ENCODE measurements around the gene DENND6B.
"Not testable (repeated sequence)": the region's sequence is repeated elsewhere in the genome, so short reads cannot be mapped to it uniquely, and the experiment has no call there.

The DENND6B gene

GRCh38 chr22:50326956-50327710 lies at the start of gene DENND6B:
TSS of gene DENND6B (minus strand) at chr22:50327012. CDS start at chr22:50326988, 24 bp downstream.
- peak; percentile 76 for DNase-seq

GRCh38 chr22:50376085-50376651 lies 49.4 kb upstream of the DENND6B start:
- no peak for DNase-seq

- no peak for DNase-seq
Observed at GRCh38 chr22:50371101-50371648, 44.4 kb upstream of the DENND6B start.

- no peak for DNase-seq
Observed at GRCh38 chr22:50367778-50368500, 41.1 kb upstream of the DENND6B start.

GRCh38 chr22:50363803-50364194 lies 37.0 kb upstream of the DENND6B start:
- not testable (repeated sequence) for DNase-seq

- DNase-seq: no peak
Observed at GRCh38 chr22:50363166-50363802, 36.5 kb upstream of the DENND6B start.

GRCh38 chr22:50361688-50362087 lies 34.9 kb upstream of the DENND6B start:
- no peak for DNase-seq

- DNase-seq: no peak
Observed at GRCh38 chr22:50361222-50361621, 34.4 kb upstream of the DENND6B start.

GRCh38 chr22:50360578-50360977 lies 33.8 kb upstream of the DENND6B start:
- DNase-seq: no peak

GRCh38 chr22:50357756-50358155 lies 30.9 kb upstream of the DENND6B start:
- DNase-seq: no peak

- DNase-seq: no peak
Observed at GRCh38 chr22:50357222-50357621, 30.4 kb upstream of the DENND6B start.

GRCh38 chr22:50356186-50356585 lies 29.4 kb upstream of the DENND6B start:
- DNase-seq: no peak

GRCh38 chr22:50348058-50348457 lies 21.2 kb upstream of the DENND6B start:
- no peak for DNase-seq

GRCh38 chr22:50347157-50347556 lies 20.3 kb upstream of the DENND6B start:
- no peak for DNase-seq

GRCh38 chr22:50346470-50346869 lies 19.7 kb upstream of the DENND6B start:
- DNase-seq: no peak

GRCh38 chr22:50343541-50343935 lies 16.7 kb upstream of the DENND6B start:
- DNase-seq: no peak

- DNase-seq: peak; percentile 83
Observed at GRCh38 chr22:50342651-50343540, 16.1 kb upstream of the DENND6B start, which contains the start of gene PPP6R2. TSS of gene PPP6R2 (plus strand) at chr22:50343327. CDS start at chr22:50393909, 50,582 bp downstream.

- peak; percentile 84 for DNase-seq
Observed at GRCh38 chr22:50341977-50342650, 15.3 kb upstream of the DENND6B start.

GRCh38 chr22:50339945-50340879 lies 13.4 kb upstream of the DENND6B start:
- DNase-seq: peak; percentile 8

GRCh38 chr22:50338860-50339462 lies 12.1 kb upstream of the DENND6B start:
- no peak for DNase-seq

Measured in CD4-positive, alpha-beta T cell treated with Interferon gamma for 1 hour (primary cell).